GM12892 (cell line): ENCODE measurements around the gene MUS81.
"Not testable (repeated sequence)": the region's sequence is repeated elsewhere in the genome, so short reads cannot be mapped to it uniquely, and the experiment has no call there.

ENCODE experiments used
- DNase-seq: peaks from one replicate; pipeline ENCODE4 v3.0.0; 2011; ENCODE audit not compliant: insufficient read length
- FAIRE-seq: peaks from 2 replicates; lab custom pipeline; 2011; peaks lifted over from hg19 to GRCh38; lab: Jason Lieb, UNC
- POLR2A ChIP-seq: IDR thresholded peaks from 2 replicates; pipeline ENCODE4 v1.6.1; 2011; ENCODE audit warnings: low read depth, low read length, control low read depth
- POLR2AphosphoS5 ChIP-seq: IDR thresholded peaks from 2 replicates; pipeline ENCODE4 v1.6.1; 2011; ENCODE audit warnings: low read depth, low read length, control low read depth
- TAF1 ChIP-seq: IDR thresholded peaks from 2 replicates; pipeline ENCODE4 v1.6.1; 2011; ENCODE audit warnings: low read depth, mild to moderate bottlenecking, control low read depth, low read length, borderline replicate concordance

The MUS81 gene

GRCh38 chr11:65883786-65884715 lies 23.8 kb downstream of the MUS81 start:
- FAIRE-seq (no peak), DNase-seq (no peak)
- TF ChIP-seq POLR2AphosphoS5 = no peak

GRCh38 chr11:65884716-65885092 lies 24.5 kb downstream of the MUS81 start:
- FAIRE-seq (peak; percentile 99), DNase-seq (peak; percentile 92)
- no peak for TF ChIP-seq TAF1
- no peak for TF ChIP-seq POLR2AphosphoS5
- TF ChIP-seq POLR2A = no peak

DNA sequence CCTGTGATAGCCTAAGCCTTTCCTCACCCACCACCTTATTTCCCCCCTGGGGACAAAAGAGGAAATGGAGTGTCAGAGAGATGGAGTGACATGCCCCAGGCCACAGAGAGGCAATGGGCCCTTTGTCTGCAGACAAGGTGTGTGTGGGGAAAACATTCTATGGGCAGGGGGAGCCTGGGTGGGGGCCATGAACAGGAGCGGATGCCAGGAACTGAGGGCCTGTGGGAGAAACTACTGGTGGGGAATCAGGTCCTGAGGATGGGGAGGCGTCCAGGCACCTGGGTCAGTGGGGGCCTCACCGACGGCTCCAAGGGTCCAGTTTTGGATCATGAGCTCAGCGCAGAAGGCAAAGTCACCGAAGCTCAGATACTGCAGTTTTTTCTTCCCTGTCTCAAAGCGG lies 25.0 kb downstream of the MUS81 start:
- TF ChIP-seq POLR2AphosphoS5 (no peak), TAF1 (no peak)
- DNase-seq (no peak), FAIRE-seq (no peak)

DNA sequence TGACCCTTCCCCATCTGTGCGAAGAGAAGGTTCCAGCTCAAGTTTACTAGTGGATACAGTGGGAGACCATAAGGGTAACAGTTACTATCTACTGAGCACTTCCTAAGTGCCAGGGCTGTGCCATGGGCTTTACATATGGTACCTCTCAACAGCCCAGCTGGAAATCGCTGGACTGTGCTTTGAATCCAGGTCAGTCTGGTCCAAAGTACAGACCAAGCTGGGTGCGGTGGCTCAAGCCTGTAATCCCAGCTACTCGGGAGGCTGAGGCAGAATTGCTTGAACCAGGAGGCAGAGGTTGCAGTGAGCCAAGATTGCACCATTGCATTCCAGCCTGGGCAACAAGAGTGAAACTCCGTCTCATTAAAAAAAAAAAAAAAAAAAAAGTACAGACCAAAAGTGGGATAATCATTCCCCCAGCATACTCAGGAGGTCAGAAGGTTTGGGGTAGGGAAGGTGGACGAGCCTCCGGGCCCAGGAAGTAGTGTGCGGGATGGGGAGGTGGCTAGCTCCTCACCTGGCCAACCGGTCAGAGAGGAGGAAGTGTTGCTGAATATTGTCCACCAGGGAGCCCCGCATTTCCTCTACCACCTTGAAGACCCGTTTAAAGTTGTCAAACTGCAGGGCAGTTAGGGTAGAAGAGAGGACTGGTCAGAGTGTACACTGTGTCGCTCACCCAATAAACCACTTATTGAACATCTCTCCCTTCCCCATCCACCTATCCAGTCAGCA lies 25.7 kb downstream of the MUS81 start:
- TF ChIP-seq POLR2A = no peak
- TF ChIP-seq POLR2AphosphoS5 = no peak
- TF ChIP-seq TAF1 = no peak
- no peak for FAIRE-seq
- no peak for DNase-seq

GRCh38 chr11:65886826-65887722 lies 26.8 kb downstream of the MUS81 start:
- FAIRE-seq = no peak

DNA sequence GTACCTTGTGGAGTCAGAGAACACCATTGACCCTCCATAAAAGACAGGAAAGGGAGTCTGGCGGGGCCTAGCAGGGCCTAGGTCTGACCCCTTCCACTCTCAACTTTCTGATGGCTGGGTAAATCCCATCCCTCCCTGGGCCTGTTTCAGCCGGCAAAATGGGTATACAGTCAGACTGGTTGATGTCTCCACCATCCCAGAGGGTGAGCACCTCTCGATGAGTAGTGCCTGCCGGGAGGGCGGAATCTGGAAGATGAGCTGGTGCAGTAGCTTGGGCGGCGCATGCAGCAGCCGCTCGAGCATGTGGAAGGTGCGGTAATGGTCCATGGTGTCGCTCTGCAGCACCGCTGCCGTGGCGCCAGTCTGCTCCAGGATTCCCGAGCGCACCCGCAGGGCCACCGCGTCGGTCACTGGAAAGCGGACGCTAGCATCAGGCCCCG lies 27.5 kb downstream of the MUS81 start:
- FAIRE-seq (no peak), DNase-seq (no peak)
- TF ChIP-seq TAF1 (no peak), POLR2A (no peak), POLR2AphosphoS5 (no peak)

More at GRCh38 chr11:65886826-65887722, 26.8 kb downstream of the MUS81 start:
- TF ChIP-seq POLR2AphosphoS5 (no peak), TAF1 (no peak), POLR2A (no peak)
- DNase-seq = no peak

GRCh38 chr11:65888163-65888814 lies 28.1 kb downstream of the MUS81 start, which contains the start of gene FIBP:
Gene FIBP (minus strand): TSS chr11:65888471. CDS start chr11:65888418, 53 bp downstream.
- FAIRE-seq (peak; percentile 98), DNase-seq (peak; percentile 99)
- TF ChIP-seq POLR2AphosphoS5 (peak; percentile 87), POLR2A (peak; percentile 90), TAF1 (0 out of 2 replicates have a peak, but pooled peaks have one; percentile 25)

- peak; percentile 91 for DNase-seq
- TF ChIP-seq POLR2AphosphoS5 = peak; percentile 96
- peak; percentile 89 for TF ChIP-seq TAF1
- TF ChIP-seq POLR2A = peak; percentile 99
- FAIRE-seq = peak; percentile 98
Measured at GRCh38 chr11:65890324-65891218, 30.3 kb downstream of the MUS81 start, which contains the start of gene CCDC85B. Gene CCDC85B (plus strand): TSS chr11:65890673. CDS start chr11:65890784, 111 bp downstream.

- no peak for TF ChIP-seq POLR2AphosphoS5
- TF ChIP-seq POLR2A = peak; percentile 22; the same call in 1 of the 2 replicates
- FAIRE-seq (peak; percentile 69), DNase-seq (no peak)
Measured at GRCh38 chr11:65891219-65892136, 31.2 kb downstream of the MUS81 start.

GRCh38 chr11:65892137-65892540 lies 31.9 kb downstream of the MUS81 start:
- peak; percentile 40 for FAIRE-seq

More at GRCh38 chr11:65892137-65892540, 31.9 kb downstream of the MUS81 start:
- DNase-seq = not testable (repeated sequence)
